ENCODE results near the gene DGCR8.
A peak's percentile ranks its signal among the peaks of the same experiment; 100 is the strongest.

The DGCR8 gene

GRCh38 chr22:20125201-20126174 lies 45.4 kb downstream of the DGCR8 start:
- DNase-seq (ENCODE audit: low spot score): no peak

GRCh38 chr22:20126284-20127029 lies 46.4 kb downstream of the DGCR8 start:
- no peak for DNase-seq (ENCODE audit: low spot score)

GRCh38 chr22:20127318-20127868 lies 47.4 kb downstream of the DGCR8 start:
- no peak for DNase-seq (ENCODE audit: low spot score)

- DNase-seq (ENCODE audit: low spot score): no peak
Measured at GRCh38 chr22:20127869-20128618, 48.0 kb downstream of the DGCR8 start.

GRCh38 chr22:20128619-20128901 lies 48.5 kb downstream of the DGCR8 start:
- no peak for DNase-seq (ENCODE audit: low spot score)

- peak; percentile 18 for DNase-seq (ENCODE audit: low spot score)
Measured at GRCh38 chr22:20128902-20129746, 49.1 kb downstream of the DGCR8 start.

- no peak for DNase-seq (ENCODE audit: low spot score)
Measured at GRCh38 chr22:20129747-20130014, 49.6 kb downstream of the DGCR8 start.

GRCh38 chr22:20130319-20130718 lies 50.3 kb downstream of the DGCR8 start:
- DNase-seq (ENCODE audit: low spot score): no peak

GRCh38 chr22:20130731-20131596 lies 50.9 kb downstream of the DGCR8 start:
- DNase-seq (ENCODE audit: low spot score): no peak

GRCh38 chr22:20131597-20131858 lies 51.5 kb downstream of the DGCR8 start, which contains the start of gene ZDHHC8:
TSS of gene ZDHHC8 (plus strand) at chr22:20131804. CDS start at chr22:20131948, 144 bp downstream.
- no peak for DNase-seq (ENCODE audit: low spot score)

- DNase-seq (ENCODE audit: low spot score): no peak
Measured at GRCh38 chr22:20131859-20132685, 52.0 kb downstream of the DGCR8 start.

- no peak for DNase-seq (ENCODE audit: low spot score)
Measured at GRCh38 chr22:20132686-20133246, 52.7 kb downstream of the DGCR8 start.

GRCh38 chr22:20133930-20134549 lies 54.0 kb downstream of the DGCR8 start:
- no peak for DNase-seq (ENCODE audit: low spot score)

GRCh38 chr22:20135265-20135664 lies 55.2 kb downstream of the DGCR8 start:
- DNase-seq (ENCODE audit: low spot score): no peak

- no peak for DNase-seq (ENCODE audit: low spot score)
Measured at GRCh38 chr22:20135806-20136602, 56.0 kb downstream of the DGCR8 start.

GRCh38 chr22:20136603-20136873 lies 56.5 kb downstream of the DGCR8 start:
- no peak for DNase-seq (ENCODE audit: low spot score)

GRCh38 chr22:20137113-20137512 lies 57.1 kb downstream of the DGCR8 start:
- no peak for DNase-seq (ENCODE audit: low spot score)

GRCh38 chr22:20137671-20138416 lies 57.8 kb downstream of the DGCR8 start:
- no peak for DNase-seq (ENCODE audit: low spot score)

Data from hematopoietic multipotent progenitor cell treated with erythropoietin and hydrocortisone succinate and interleukin-3 and kit ligand, for 15 days (in vitro differentiated cells).